Trophoblast cell (in vitro differentiated cells and primary cell): ENCODE results near the gene VMA21.
A peak's percentile ranks its signal among the peaks of the same experiment; 100 is the strongest.

Source experiments
- DNase-seq, 2 donors: peaks; one replicate each; pipeline ENCODE4 v3.0.0-alpha.2; 2016
- H2AFZ ChIP-seq: 2 replicates; pipeline ENCODE4 v1.6.1; 2013; ENCODE audit warnings: low read length, moderate library complexity, mild to moderate bottlenecking; ENCODE audit not compliant: insufficient read depth, poor library complexity
- H2AK5ac ChIP-seq: 2 replicates; pipeline ENCODE4 v1.6.1; 2013; ENCODE audit warnings: mild to moderate bottlenecking, low read length
- H2BK120ac ChIP-seq: 2 replicates; pipeline ENCODE4 v1.6.1; 2013; ENCODE audit warnings: low read length, mild to moderate bottlenecking, moderate library complexity; ENCODE audit not compliant: insufficient read depth, poor library complexity
- H2BK12ac ChIP-seq: 2 replicates; pipeline ENCODE4 v1.6.1; 2013; ENCODE audit warnings: mild to moderate bottlenecking, low read length, moderate library complexity
- H2BK5ac ChIP-seq: 2 replicates; pipeline ENCODE4 v1.6.1; 2013; ENCODE audit warnings: low read length, low read depth, moderate library complexity, mild to moderate bottlenecking; ENCODE audit not compliant: poor library complexity
- H3K14ac ChIP-seq: 2 replicates; pipeline ENCODE4 v1.6.1; 2013; ENCODE audit warnings: mild to moderate bottlenecking, low read length
- H3K18ac ChIP-seq: 2 replicates; pipeline ENCODE4 v1.6.1; 2013; ENCODE audit warnings: mild to moderate bottlenecking, low read length
- H3K23ac ChIP-seq: 2 replicates; pipeline ENCODE4 v1.6.1; 2013; ENCODE audit warnings: low read length
- H3K27ac ChIP-seq: 2 replicates; pipeline ENCODE4 v1.5.1; 2013; ENCODE audit warnings: low read depth, mild to moderate bottlenecking, inconsistent platforms, low read length, moderate library complexity
- H3K27me3 ChIP-seq: 2 replicates; pipeline ENCODE4 v1.6.1; 2013; ENCODE audit warnings: inconsistent platforms, mild to moderate bottlenecking, low read length, moderate library complexity; ENCODE audit not compliant: insufficient read depth
- H3K36me3 ChIP-seq, 2 experiments: 1 replicate in 1 of 2; 2 replicates in 1 of 2; pipeline ENCODE4 v1.6.1; 2013; ENCODE audit warnings: low read length in 2 of 2, mild to moderate bottlenecking in 2 of 2, moderate library complexity in 1 of 2; ENCODE audit not compliant: insufficient read depth in 2 of 2, control insufficient read depth in 1 of 2
- H3K4ac ChIP-seq: 2 replicates; pipeline ENCODE4 v1.6.1; 2013; ENCODE audit warnings: low read depth, mild to moderate bottlenecking, low read length, moderate library complexity
- H3K4me1 ChIP-seq, 2 experiments: 1 replicate in 1 of 2; 2 replicates in 1 of 2; pipeline ENCODE4 v1.6.1; 2013; ENCODE audit warnings: low read length in 2 of 2, mild to moderate bottlenecking in 2 of 2, moderate library complexity in 1 of 2; ENCODE audit not compliant: insufficient read depth in 2 of 2, control insufficient read depth in 1 of 2
- H3K4me2 ChIP-seq: 2 replicates; pipeline ENCODE4 v1.6.1; 2013; ENCODE audit warnings: inconsistent platforms, mild to moderate bottlenecking, low read length, moderate library complexity
- H3K4me3 ChIP-seq: 2 replicates; pipeline ENCODE4 v1.5.1; 2013; ENCODE audit warnings: mild to moderate bottlenecking, low read depth, low read length, inconsistent platforms
- H3K79me1 ChIP-seq: one replicate; pipeline ENCODE4 v1.6.1; 2013; ENCODE audit warnings: low read length
- H3K79me2 ChIP-seq: 2 replicates; pipeline ENCODE4 v1.6.1; 2013; ENCODE audit warnings: low read length, mild to moderate bottlenecking; ENCODE audit not compliant: control insufficient read depth, insufficient read depth, poor library complexity
- H3K9ac ChIP-seq: 2 replicates; pipeline ENCODE4 v1.6.1; 2013; ENCODE audit warnings: mild to moderate bottlenecking, low read length
- H3K9me3 ChIP-seq: 2 replicates; pipeline ENCODE4 v1.6.1; 2013; ENCODE audit warnings: low read depth, mild to moderate bottlenecking, control low read depth, inconsistent platforms, low read length; ENCODE audit not compliant: insufficient read depth
- H4K12ac ChIP-seq: 2 replicates; pipeline ENCODE4 v1.6.1; 2013; ENCODE audit warnings: low read depth, mild to moderate bottlenecking, low read length, moderate library complexity
- H4K8ac ChIP-seq: 2 replicates; pipeline ENCODE4 v1.6.1; 2013; ENCODE audit warnings: low read depth, mild to moderate bottlenecking, low read length, moderate library complexity
- H4K91ac ChIP-seq: one replicate; pipeline ENCODE4 v1.6.1; 2013; ENCODE audit warnings: low read depth, mild to moderate bottlenecking, low read length, moderate library complexity
- WGBS: extraction: QIAGEN DNeasy Blood & Tissue Kit; methylation state at CpG from one replicate; pipeline ENCODE4 v1.1.7; 2013; ENCODE audit warnings: missing lambda C conversion rate; ENCODE audit not compliant: insufficient read length, insufficient coverage; ENCODE audit errors: extremely low coverage; 5-methylcytosine and 5-hydroxymethylcytosine counted together

Gene VMA21

GRCh38 chrX:151424505-151424904, 27.5 kb downstream of the VMA21 start:
- DNase-seq = no peak
- Histone ChIP-seq H2BK5ac (no peak overlapping the region), H3K79me1 (no peaks in the 10 kb centered on the region), H4K12ac (no peak overlapping the region), H3K4me3 (no peak overlapping the region), H3K23ac (no peak overlapping the region), H3K9me3 (no peaks in the 10 kb centered on the region), H3K4me2 (no peak overlapping the region), H3K14ac (no peak overlapping the region), H3K9ac (no peak overlapping the region), H3K36me3 (no peaks in the 10 kb centered on the region), H4K91ac (no peak overlapping the region), H3K27ac (no peak overlapping the region), H3K4ac (no peak overlapping the region), H3K27me3 (no peaks in the 10 kb centered on the region), H2BK120ac (no peak overlapping the region), H2BK12ac (no peak overlapping the region), H4K8ac (no peak overlapping the region), H2AK5ac (no peak overlapping the region), H3K79me2 (no peaks in the 10 kb centered on the region), H2AFZ (no peak overlapping the region), H3K4me1 (no peaks in the 10 kb centered on the region), H3K18ac (no peak overlapping the region)
- WGBS = no CpG with 5 or more reads among the region's 2 CpGs

- whole genome bisulfite sequencing = no CpG with 5 or more reads among the region's 1 CpG
- no peak overlapping the region for H4K12ac ChIP-seq
- no peaks in the 10 kb centered on the region for H3K4me1 ChIP-seq
- H3K4ac ChIP-seq = no peak overlapping the region
- no peak overlapping the region for H2AK5ac ChIP-seq
- no peak overlapping the region for H3K23ac ChIP-seq
- H3K9me3 ChIP-seq = no peaks in the 10 kb centered on the region
- H3K14ac ChIP-seq = no peak overlapping the region
- no peaks in the 10 kb centered on the region for H3K79me2 ChIP-seq
- no peak overlapping the region for H4K91ac ChIP-seq
- H3K79me1 ChIP-seq = no peaks in the 10 kb centered on the region
- H2AFZ ChIP-seq = no peak overlapping the region
- H3K27me3 ChIP-seq = no peaks in the 10 kb centered on the region
- DNase-seq = no peak
- no peak overlapping the region for H3K18ac ChIP-seq
- no peak overlapping the region for H3K27ac ChIP-seq
- H3K36me3 ChIP-seq = no peaks in the 10 kb centered on the region
- H3K9ac ChIP-seq = no peak overlapping the region
- no peak overlapping the region for H3K4me2 ChIP-seq
- no peak overlapping the region for H3K4me3 ChIP-seq
- no peak overlapping the region for H4K8ac ChIP-seq
- H2BK12ac ChIP-seq = no peak overlapping the region
- no peak overlapping the region for H2BK5ac ChIP-seq
- no peak overlapping the region for H2BK120ac ChIP-seq
Measured at GRCh38 chrX:151448509-151448908, 51.5 kb downstream of the VMA21 start.

- no peaks in the 10 kb centered on the region for H3K27me3 ChIP-seq
- H3K36me3 ChIP-seq = no peaks in the 10 kb centered on the region
- no peak overlapping the region for H3K4me3 ChIP-seq
- H3K4me1 ChIP-seq = no peaks in the 10 kb centered on the region
- no peak overlapping the region for H2BK5ac ChIP-seq
- no CpG with 5 or more reads among the region's 1 CpG for WGBS
- no peak overlapping the region for H4K91ac ChIP-seq
- no peak overlapping the region for H2BK12ac ChIP-seq
- H3K23ac ChIP-seq = no peak overlapping the region
- H3K9me3 ChIP-seq = no peaks in the 10 kb centered on the region
- H3K14ac ChIP-seq = no peak overlapping the region
- no peaks in the 10 kb centered on the region for H3K79me1 ChIP-seq
- H3K4ac ChIP-seq = no peak overlapping the region
- H3K4me2 ChIP-seq = no peak overlapping the region
- no peak overlapping the region for H2AFZ ChIP-seq
- H3K79me2 ChIP-seq = no peaks in the 10 kb centered on the region
- H4K12ac ChIP-seq = no peak overlapping the region
- no peak overlapping the region for H2BK120ac ChIP-seq
- no peak overlapping the region for H3K9ac ChIP-seq
- H4K8ac ChIP-seq = no peak overlapping the region
- peak in 1 of 2 donors; percentile 10 for DNase-seq
- no peak overlapping the region for H3K18ac ChIP-seq
- H2AK5ac ChIP-seq = no peak overlapping the region
- no peak overlapping the region for H3K27ac ChIP-seq
Measured at GRCh38 chrX:151458824-151459223, 61.8 kb downstream of the VMA21 start.
